COLO829 (cell line): ENCODE measurements around the gene AOAH.

Experiments
- DNase-seq: peaks from one replicate; pipeline ENCODE4 v3.0.0; 2012; ENCODE audit warnings: low spot score

Gene AOAH

DNA sequence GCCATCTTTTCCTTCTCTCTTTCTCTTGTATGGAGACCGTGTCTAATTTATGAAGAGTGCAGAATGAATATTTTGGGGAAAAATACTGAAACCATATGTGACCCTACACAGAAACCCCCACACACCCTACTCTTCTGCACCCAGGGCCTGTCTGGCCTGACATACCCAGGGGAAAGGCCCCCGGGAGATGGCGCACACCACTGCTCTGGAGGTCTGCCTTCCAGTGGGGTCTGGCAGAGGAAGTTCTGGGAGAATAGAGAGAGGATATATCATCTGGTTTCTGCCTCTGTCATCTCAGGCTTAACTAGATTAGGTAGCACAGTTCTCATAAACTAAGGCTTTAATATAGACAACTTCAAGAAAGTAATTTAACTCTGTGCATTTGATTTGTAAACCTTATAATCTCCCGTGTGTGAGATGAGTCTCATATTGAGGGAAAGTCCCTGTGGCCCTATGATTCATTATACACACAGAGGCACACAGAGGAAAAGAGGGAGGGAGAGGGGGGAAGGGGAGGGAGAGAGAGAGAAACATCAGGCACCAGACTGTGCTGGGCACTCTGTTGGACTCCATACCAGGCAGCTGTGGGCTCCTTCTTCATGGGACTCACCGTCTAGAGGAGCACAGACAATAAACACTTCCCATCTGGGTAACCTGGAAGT lies 123.3 kb downstream of the AOAH start:
- DNase-seq: no peak

DNA sequence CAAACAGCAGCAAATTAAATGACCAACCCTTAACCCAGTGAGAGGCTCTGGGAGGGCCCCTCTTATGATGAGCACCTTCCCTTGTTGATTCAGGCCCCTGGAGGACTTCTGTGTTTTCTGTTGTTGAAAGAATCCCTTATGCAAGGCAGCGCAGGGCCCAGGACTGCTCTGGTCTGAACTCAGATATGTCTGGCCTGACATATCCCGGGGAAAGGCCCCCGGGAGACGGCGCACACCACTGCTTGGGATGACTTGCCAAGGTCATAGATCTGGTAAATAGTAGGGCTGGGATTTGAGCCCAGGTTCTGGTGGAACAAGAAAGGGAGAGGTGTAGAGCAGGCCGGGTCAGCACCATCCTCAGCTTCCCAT lies 124.0 kb downstream of the AOAH start:
- DNase-seq: no peak

DNA sequence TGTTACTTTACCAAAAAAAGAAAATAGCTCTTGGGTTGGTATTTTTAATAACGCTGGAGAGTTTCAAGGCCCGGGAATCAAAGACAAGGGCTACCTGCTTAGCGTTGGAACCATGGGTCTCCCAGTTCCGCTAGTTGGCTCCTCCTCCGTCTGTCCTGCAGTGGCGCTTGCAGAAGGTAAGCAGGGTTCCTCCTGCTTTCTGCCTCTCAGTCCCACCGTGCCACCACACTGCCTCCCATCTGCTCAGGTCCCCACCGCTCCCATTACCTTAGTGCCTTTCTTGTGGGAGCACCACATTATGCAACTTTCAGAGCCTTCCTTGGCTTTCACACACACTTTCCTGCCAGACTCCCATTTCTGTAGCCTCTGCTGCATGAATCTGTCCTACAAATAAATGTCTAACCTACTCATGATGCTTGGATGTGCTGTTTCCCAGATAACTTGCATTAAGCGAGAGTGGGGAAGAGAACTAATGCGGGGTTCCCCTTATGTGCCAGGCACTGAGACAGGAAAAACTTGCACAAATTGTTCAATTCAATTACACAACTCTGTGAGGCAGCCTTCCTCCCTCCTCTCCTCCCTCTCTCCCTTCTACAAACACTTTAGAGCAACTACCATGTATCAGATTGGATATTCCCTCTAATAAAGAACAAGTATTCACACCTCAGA lies 124.5 kb downstream of the AOAH start:
- DNase-seq: no peak

GRCh38 chr7:36598054-36598674 lies 126.1 kb downstream of the AOAH start:
- no peak for DNase-seq

DNA sequence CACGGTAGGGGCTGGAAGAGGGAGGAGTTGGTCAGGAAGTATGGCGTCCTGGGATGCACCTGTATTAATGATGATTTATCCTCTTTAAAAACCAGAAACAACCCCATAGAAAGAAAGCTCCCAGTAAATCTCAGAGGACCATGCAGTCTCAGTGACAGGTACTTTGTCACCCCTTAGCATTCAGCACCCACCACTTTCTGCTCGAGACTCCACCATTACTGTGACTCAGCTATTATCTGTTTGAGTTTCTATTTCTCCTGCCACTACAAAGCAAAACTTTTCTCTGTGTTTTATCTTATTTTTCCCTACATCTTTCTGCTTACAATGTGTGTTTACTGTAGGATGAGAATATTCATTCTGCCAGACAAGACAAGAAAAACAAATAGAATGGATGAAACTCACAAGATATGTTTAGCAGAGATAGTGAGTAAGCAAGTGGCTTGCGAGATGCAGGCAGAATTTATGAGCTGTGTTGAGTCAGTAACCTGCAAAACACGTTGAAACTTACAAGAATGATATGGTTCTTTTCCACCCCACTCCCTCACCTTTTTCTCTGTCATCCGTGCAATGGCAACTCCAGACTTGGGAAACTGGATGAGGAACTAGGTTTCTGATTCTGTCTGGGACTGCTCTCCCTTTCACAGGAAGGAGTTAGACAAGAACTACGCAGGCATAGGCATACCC lies 127.1 kb downstream of the AOAH start:
- DNase-seq: no peak

GRCh38 chr7:36594445-36594844 lies 129.8 kb downstream of the AOAH start:
- DNase-seq: no peak

- DNase-seq: no peak
These were observed 132.7 kb downstream of the AOAH start for GRCh38 chr7:36591636-36592035.

DNA sequence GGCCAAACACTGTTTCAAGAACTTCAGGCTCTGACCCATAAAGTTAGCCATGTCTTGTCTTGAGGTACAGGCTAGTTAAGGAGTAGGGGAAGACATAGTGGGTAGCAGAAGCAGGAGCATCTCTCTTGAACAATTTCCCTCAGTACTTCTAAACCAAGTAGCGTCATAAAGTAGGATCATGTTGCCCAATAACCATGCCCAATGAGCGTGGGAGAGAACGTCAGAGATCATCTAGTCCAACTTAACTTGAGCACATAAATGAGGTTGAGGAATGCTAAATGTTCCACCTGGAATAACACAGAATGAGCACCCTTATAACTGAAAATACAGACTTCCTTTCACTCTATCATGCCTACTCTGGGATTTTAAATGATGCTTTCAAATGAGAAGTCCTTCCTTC lies 134.9 kb downstream of the AOAH start:
- no peak for DNase-seq

DNA sequence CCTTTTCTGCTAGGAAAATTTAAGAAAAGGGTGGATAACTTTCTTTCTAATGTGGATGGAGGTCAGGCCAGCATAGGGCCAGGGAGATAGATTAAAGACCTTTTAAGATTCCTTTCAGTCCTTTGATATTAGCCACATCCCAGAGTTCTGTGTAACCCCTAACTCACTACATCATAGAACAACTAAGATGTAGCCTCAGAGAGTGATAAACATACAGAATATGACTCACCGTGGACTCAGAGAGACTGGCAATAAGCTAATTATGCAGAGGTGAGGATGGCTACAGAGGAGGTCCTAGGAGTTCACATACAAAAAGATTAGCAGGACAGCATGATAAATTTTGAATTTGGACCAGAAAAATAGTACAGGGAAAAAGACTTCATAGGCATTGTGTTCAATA lies 141.0 kb downstream of the AOAH start:
- DNase-seq: no peak

DNA sequence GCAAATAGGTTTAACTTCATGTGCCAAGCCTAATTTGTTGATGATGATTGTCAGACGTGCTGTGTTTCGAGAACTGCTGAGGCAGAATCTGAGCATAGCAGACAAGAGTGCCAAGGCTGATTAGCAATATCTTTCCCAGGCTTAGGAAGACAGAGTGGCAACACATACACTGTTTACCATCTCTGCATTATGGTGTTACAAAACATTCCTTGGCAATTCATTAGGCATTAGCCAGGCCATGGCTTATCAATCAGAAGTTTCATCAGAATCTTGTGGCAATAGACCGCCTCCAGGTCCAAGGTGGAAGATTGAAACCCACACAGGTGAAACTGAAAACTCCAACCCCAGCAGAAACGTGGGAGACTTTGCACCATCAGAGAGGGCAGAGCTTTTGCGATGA lies 148.5 kb downstream of the AOAH start:
- DNase-seq: no peak

DNA sequence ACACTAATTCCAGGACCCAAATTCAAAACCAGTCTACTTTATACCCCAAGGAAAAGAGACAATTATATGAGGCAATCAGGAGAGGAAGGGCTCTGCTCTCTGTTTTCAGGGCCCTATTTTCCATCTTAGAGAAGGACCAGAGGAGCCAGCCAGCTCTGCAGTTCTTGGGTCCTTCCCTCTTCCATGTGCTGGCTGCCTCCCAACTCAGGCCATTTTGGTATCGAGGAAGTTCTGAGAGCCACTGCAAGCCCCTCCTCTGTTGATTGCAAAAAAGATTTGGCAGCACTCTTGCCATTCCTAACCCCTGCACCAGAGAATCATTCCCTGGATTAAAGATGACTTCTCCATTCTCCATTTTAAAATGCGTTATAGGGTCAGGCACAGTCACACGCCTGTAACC lies 151.2 kb downstream of the AOAH start:
- no peak for DNase-seq

DNA sequence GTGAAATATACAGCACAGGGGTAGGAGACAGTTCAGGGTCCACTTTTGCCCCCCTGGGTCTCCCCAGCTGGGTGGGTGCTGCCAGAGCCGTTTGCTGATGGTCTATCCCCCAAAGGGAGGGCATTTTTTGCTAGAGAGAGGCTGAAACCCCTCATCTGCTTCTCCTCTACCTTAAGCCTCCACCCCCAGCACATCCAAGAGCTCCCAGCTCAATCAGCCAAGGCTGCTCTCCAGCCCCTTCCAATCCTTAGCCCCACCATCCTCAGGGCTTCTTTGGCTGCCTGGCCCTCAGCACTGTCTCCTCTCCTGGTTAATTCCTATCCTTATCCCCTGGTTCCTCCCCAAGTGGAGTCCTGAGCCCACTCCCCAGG lies 153.1 kb downstream of the AOAH start:
- DNase-seq: no peak

GRCh38 chr7:36570528-36571189 lies 153.6 kb downstream of the AOAH start:
- no peak for DNase-seq

GRCh38 chr7:36568452-36568849 lies 155.8 kb downstream of the AOAH start:
- no peak for DNase-seq

GRCh38 chr7:36567699-36568451 lies 156.4 kb downstream of the AOAH start:
- DNase-seq: no peak

- DNase-seq: no peak
These were observed 158.4 kb downstream of the AOAH start for GRCh38 chr7:36565792-36566356.

GRCh38 chr7:36564489-36564888 lies 159.8 kb downstream of the AOAH start:
- no peak for DNase-seq

DNA sequence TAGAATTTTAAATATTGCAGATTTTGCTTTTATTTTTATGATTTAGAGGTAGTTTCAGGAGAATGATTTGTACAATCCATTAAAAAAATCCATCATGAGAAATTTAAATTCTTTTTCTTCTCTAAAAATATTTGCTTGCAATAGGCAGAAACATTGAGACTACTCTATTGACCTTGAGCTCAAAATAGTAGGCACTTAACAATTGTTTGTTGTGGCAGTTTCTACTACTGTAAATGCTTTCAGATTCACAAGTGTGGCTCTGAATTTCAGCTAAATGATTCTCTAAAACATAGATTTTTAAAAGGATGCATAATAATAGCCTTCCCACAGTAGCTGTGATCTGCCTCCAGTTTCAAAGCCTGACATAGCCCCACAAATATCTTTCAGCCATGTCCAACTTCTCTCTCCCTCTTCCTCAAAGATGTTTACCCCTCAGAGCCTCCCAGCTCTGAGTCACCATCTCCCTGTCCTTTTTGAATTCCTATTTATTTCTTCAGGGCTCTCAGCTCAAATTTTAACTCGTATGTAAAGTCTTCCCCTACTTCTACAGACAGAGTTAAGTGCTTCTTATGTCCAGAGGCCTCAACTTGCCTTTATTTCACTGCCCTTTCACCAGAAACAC lies 160.5 kb downstream of the AOAH start:
- DNase-seq: no peak

DNA sequence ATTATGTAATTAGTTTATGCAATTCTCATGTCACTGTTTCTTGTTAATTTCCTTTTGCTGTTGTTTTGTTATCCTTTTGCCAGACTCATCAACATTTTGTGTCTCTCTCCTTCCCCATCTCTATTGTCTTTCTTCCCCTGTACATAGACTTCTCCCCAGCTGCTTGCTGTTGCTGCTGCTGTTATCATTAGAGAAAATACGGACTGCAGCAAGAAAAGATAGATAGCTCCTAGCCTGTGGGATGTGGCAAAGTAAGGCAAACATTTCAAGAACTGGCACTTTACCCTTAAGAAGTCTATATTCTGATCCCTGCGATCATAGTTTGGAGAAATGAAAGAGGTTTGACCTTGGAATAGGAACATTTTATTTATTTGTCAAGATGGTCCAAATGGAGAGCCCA lies 162.2 kb downstream of the AOAH start:
- DNase-seq: no peak

DNA sequence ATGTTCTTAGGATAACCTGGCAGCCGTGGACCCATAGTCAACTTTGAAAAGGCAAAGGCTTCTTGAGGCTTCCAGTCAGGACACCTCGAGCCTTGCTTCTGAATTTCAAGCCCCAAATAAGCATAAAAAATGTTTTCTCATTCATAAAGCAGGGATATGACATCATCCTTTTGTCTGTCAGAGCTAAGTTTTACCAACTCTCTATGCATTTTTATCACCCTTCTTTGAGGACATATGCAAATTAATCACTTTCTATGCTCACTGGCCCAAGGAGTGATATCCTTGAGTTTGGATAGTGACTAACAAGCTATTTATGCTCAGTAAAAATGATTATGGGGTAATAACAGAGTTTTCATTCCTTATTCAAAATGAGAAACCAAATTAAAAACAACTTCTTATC lies 175.3 kb downstream of the AOAH start:
- no peak for DNase-seq

DNA sequence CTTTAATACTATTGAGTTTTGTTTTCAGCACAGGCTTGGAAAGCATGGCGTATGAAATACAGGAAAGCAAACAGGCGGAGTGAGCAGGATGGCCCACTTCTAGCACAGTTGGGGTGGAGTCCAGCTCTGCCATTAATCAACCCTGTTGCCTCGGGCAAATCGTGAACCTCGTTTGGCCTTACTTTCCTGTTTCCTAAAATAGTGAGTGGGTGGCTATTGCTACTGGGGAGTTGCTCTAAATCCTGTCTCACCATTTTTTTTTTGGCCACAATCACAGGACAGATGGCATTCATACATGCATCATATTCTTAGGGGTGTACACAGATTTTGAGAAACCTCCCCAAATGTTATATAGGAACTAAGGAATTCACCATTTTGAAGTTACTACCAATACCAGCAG lies 176.9 kb downstream of the AOAH start:
- no peak for DNase-seq
